GM23338 (cell line): ENCODE results near the gene UGDH. TPM values are rescaled to one million over a fixed set of nuclear protein-coding genes. Genes with fewer than 3 reads are reported as not detected.

Experiments used
- ATAC-seq: fragments of 200-7000 bp; cut with Tn5 transposase; 3 replicates; pipeline ENCODE4 v1.9.1; 2020
- DNase-seq: peaks from one replicate; pipeline ENCODE4 v3.0.0-alpha.2; 2015; ENCODE audit warnings: low spot score
- H2AFZ ChIP-seq: fragments of 200-600 bp; sonication (generic); 2 replicates; pipeline ENCODE4 v1.8.0; 2016; ENCODE audit warnings: antibody characterized with exemption, mild to moderate bottlenecking, moderate library complexity
- H3F3A ChIP-seq: fragments of 200-600 bp; sonication (generic); replicated peaks from 2 replicates; pipeline ENCODE4 v1.8.0; 2017; ENCODE audit warnings: antibody characterized with exemption, mixed run types, low read depth
- H3K27ac ChIP-seq: fragments of 200-600 bp; sonication (generic); 2 replicates; pipeline ENCODE4 v1.6.1; 2016; ENCODE audit warnings: low read depth
- H3K27me3 ChIP-seq: fragments of 200-600 bp; sonication (generic); 2 replicates; pipeline ENCODE4 v1.8.0; 2016; ENCODE audit warnings: mild to moderate bottlenecking, mixed run types, moderate library complexity; ENCODE audit not compliant: insufficient read depth
- H3K36me3 ChIP-seq: fragments of 200-600 bp; sonication (generic); 2 replicates; pipeline ENCODE4 v1.8.0; 2016; ENCODE audit warnings: mild to moderate bottlenecking; ENCODE audit not compliant: insufficient read depth
- H3K4me1 ChIP-seq: fragments of 200-600 bp; sonication (generic); 2 replicates; pipeline ENCODE4 v1.8.0; 2016; ENCODE audit warnings: mild to moderate bottlenecking, moderate library complexity; ENCODE audit not compliant: insufficient read depth
- H3K4me2 ChIP-seq: fragments of 200-600 bp; sonication (generic); 2 replicates; pipeline ENCODE4 v1.7.1; 2017; ENCODE audit warnings: mixed run types
- H3K4me3 ChIP-seq: fragments of 200-600 bp; sonication (generic); 2 replicates; pipeline ENCODE4 v1.6.1; 2016; ENCODE audit warnings: mixed run types
- H3K79me2 ChIP-seq: fragments of 200-600 bp; sonication (generic); replicated peaks from 2 replicates; pipeline ENCODE4 v1.8.0; 2017; ENCODE audit warnings: mild to moderate bottlenecking; ENCODE audit not compliant: insufficient read depth
- H3K9me2 ChIP-seq: fragments of 200-600 bp; sonication (generic); 2 replicates; pipeline ENCODE4 v1.8.0; 2017; ENCODE audit not compliant: insufficient read depth
- H4K20me1 ChIP-seq: fragments of 200-600 bp; sonication (generic); replicated peaks from 2 replicates; pipeline ENCODE4 v1.8.0; 2017; ENCODE audit warnings: mild to moderate bottlenecking; ENCODE audit not compliant: insufficient read depth
- H3K27ac Mint-ChIP-seq: 2 replicates; pipeline ENCODE4 v1.8.0; 2020; ENCODE audit warnings: inconsistent platforms, mild to moderate bottlenecking, moderate library complexity, mixed read lengths
- H3K27me3 Mint-ChIP-seq: 3 replicates; pipeline ENCODE4 v1.8.0; 2022; ENCODE audit warnings: low read depth, mild to moderate bottlenecking, moderate library complexity, mixed read lengths, inconsistent platforms; ENCODE audit not compliant: insufficient read depth, poor library complexity
- H3K36me3 Mint-ChIP-seq: 3 replicates; pipeline ENCODE4 v1.8.0; 2021; ENCODE audit warnings: low read depth, mild to moderate bottlenecking, inconsistent platforms, moderate library complexity, mixed read lengths
- H3K4me1 Mint-ChIP-seq: 3 replicates; pipeline ENCODE4 v1.8.0; 2020; ENCODE audit warnings: mild to moderate bottlenecking, inconsistent platforms, mixed read lengths
- H3K4me3 Mint-ChIP-seq: 3 replicates; pipeline ENCODE4 v1.8.0; 2021; ENCODE audit warnings: moderate library complexity, mild to moderate bottlenecking, inconsistent platforms, mixed read lengths
- H3K9me3 Mint-ChIP-seq: 3 replicates; pipeline ENCODE4 v1.8.0; 2020; ENCODE audit warnings: moderate library complexity, mild to moderate bottlenecking, inconsistent platforms, mixed read lengths
- CREB1 ChIP-seq: fragments of 250-450 bp; sonication (Bioruptor Pico); IDR thresholded peaks from 2 replicates; pipeline ENCODE4 v1.5.0; 2020; ENCODE audit warnings: low read depth, mild to moderate bottlenecking, moderate library complexity
- ETS1 ChIP-seq: IDR thresholded peaks from 2 replicates; pipeline ENCODE4 v1.6.1; 2016; ENCODE audit warnings: antibody characterized with exemption
- EZH2phosphoT487 ChIP-seq: fragments of 200-600 bp; sonication (generic); IDR thresholded peaks from one replicate; pipeline ENCODE4 v1.8.1; 2018; ENCODE audit warnings: antibody characterized with exemption; ENCODE audit not compliant: unreplicated experiment
- JUNB ChIP-seq: IDR thresholded peaks from one replicate; pipeline ENCODE4 v1.6.1; 2016; ENCODE audit warnings: antibody characterized with exemption; ENCODE audit not compliant: unreplicated experiment
- NANOG ChIP-seq: IDR thresholded peaks from 2 replicates; pipeline ENCODE4 v1.6.1; 2016; ENCODE audit warnings: antibody characterized with exemption, borderline replicate concordance
- POLR2AphosphoS5 ChIP-seq: IDR thresholded peaks from 2 replicates; pipeline ENCODE4 v1.6.1; 2016; ENCODE audit warnings: antibody characterized with exemption, low read depth
- ZNF462 ChIP-seq: fragments of 250-450 bp; sonication (Bioruptor Pico); IDR thresholded peaks from 2 replicates; pipeline ENCODE4 v1.5.0; 2020; ENCODE audit warnings: mild to moderate bottlenecking, moderate library complexity
- polyA plus RNA-seq: library from polyadenylated mRNA; unstranded; fragments of >200 nt; fragmentation: Nextera tagmentation; extraction: Ambion mirVana; gene quantifications from 2 replicates; pipeline ENCODE4 v1.2.1, GENCODE V29; 2016
- total RNA-seq: library from RNA; depleted of rRNA; stranded (reverse); fragments of >200 nt; shearing (Covaris generic); gene quantifications from 2 replicates; pipeline ENCODE4 v1.2.3, GENCODE V29; 2014

The UGDH gene
- total and polyA plus RNA-seq, 2 experiments from 2014 or later = 48.9 to 81.3 TPM

GRCh38 chr4:39542611-39543012, 15.4 kb upstream of the UGDH start:
- Histone ChIP-seq H3K4me2 (peak overlapping the region; percentile 37; the same call in 1 of the 2 replicates), H2AFZ (no peak overlapping the region), H3K79me2 (no peaks in the 10 kb centered on the region), H3K27me3 (no peaks in the 10 kb centered on the region), H3K9me2 (no peaks in the 10 kb centered on the region), H3K27ac (0 out of 2 replicates have a peak overlapping the region, but pooled peaks have one; percentile 40), H3K4me3 (no peak overlapping the region), H3K4me1 (peaks cover 21% of the 10 kb centered on the region), H3F3A (no peaks in the 10 kb centered on the region), H4K20me1 (no peaks in the 10 kb centered on the region; the same call in 1 of the 2 replicates), H3K36me3 (no peaks in the 10 kb centered on the region)
- no peak for ATAC-seq
- DNase-seq = no peak
- Mint-ChIP-seq H3K36me3 (no peaks in the 10 kb centered on the region), H3K27me3 (peaks cover 3% of the 10 kb centered on the region), H3K27ac (0 out of 2 replicates have a peak overlapping the region, but pooled peaks have one; percentile 14), H3K9me3 (no peaks in the 10 kb centered on the region), H3K4me3 (no peak overlapping the region), H3K4me1 (peaks cover 31% of the 10 kb centered on the region)
- TF ChIP-seq EZH2phosphoT487 = no peak

DNA sequence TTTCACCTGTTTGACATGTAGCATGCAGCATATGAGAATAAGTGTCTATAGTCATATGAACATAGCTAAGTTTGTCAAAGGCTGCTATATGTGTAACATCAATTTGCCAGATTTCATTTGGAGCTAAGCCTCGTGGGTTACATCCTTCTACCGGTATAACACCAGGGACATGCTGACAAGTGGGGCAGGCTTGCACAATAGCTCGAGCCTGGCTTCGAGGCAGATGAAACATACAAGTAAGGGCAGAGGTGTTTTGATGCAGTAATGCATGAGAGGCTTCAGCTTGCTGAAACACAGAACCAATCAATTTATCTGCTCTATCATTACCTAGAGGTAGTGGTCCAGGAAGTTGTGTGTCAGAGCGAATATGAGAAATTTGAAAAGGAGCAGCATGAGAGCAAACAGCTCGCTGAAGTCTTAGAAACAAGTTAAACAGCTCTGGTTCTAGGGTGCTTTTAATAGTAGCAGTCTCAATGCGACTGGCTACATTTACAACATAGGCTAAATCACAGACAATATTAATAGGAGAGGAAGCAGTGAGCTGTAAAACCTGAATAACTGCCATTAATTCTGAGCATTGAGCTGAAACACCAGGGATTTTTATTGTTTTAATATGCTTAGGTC, 14.9 kb upstream of the UGDH start:
- no peaks in the 10 kb centered on the region for H3K36me3 Mint-ChIP-seq
- no peak overlapping the region for H3K4me3 ChIP-seq
- H3K79me2 ChIP-seq = no peaks in the 10 kb centered on the region
- no peaks in the 10 kb centered on the region; the same call in 1 of the 2 replicates for H4K20me1 ChIP-seq
- ATAC-seq (no peak), DNase-seq (no peak)
- H2AFZ ChIP-seq = no peak overlapping the region
- peaks cover 2% of the 10 kb centered on the region for H3K27me3 Mint-ChIP-seq
- H3K4me3 Mint-ChIP-seq = no peak overlapping the region
- no peak for TF ChIP-seq NANOG
- no peak for TF ChIP-seq CREB1 (CRISPR knock-in tag)
- TF ChIP-seq JUNB = no peak
- TF ChIP-seq ETS1 = no peak
- no peak for TF ChIP-seq ZNF462 (CRISPR knock-in tag)
- TF ChIP-seq POLR2AphosphoS5 = no peak
- TF ChIP-seq EZH2phosphoT487 = no peak
- no peaks in the 10 kb centered on the region for H3F3A ChIP-seq
- H3K4me2 ChIP-seq = no peak overlapping the region
- H3K9me3 Mint-ChIP-seq = no peaks in the 10 kb centered on the region
- peaks cover 21% of the 10 kb centered on the region for H3K4me1 ChIP-seq
- H3K27ac Mint-ChIP-seq = no peak overlapping the region
- no peak overlapping the region for H3K27ac ChIP-seq
- H3K4me1 Mint-ChIP-seq = peaks cover 31% of the 10 kb centered on the region
- H3K9me2 ChIP-seq = no peaks in the 10 kb centered on the region
- H3K36me3 ChIP-seq = no peaks in the 10 kb centered on the region
- H3K27me3 ChIP-seq = no peaks in the 10 kb centered on the region
